Smooth muscle cell (in vitro differentiated cells): ENCODE results near the gene ADAMTS17. TPM values are rescaled to one million over a fixed set of nuclear protein-coding genes. Genes with fewer than 3 reads are reported as not detected.

Experiments
- DNase-seq: peaks from one replicate; lab custom pipeline; 2025; ENCODE audit not compliant: unreplicated experiment; lab: John Stamatoyannopoulos, UW
- H2AFZ ChIP-seq: fragments of 200-600 bp; sonication (generic); 2 replicates; pipeline ENCODE4 v1.6.0; 2016; ENCODE audit warnings: antibody characterized with exemption, low read depth, mild to moderate bottlenecking
- H3F3A ChIP-seq: fragments of 200-600 bp; sonication (generic); 2 replicates; pipeline ENCODE4 v1.6.0; 2017; ENCODE audit warnings: antibody characterized with exemption, low read depth
- H3K27ac ChIP-seq: fragments of 200-600 bp; sonication (generic); 2 replicates; pipeline ENCODE4 v1.5.1; 2016; ENCODE audit warnings: low read depth, mild to moderate bottlenecking
- H3K27me3 ChIP-seq: fragments of 200-600 bp; sonication (generic); 2 replicates; pipeline ENCODE4 v1.6.1; 2016; ENCODE audit warnings: low read depth, mild to moderate bottlenecking
- H3K36me3 ChIP-seq: fragments of 200-600 bp; sonication (generic); 2 replicates; pipeline ENCODE4 v1.5.1; 2016; ENCODE audit warnings: low read depth
- H3K4me1 ChIP-seq: fragments of 200-600 bp; sonication (generic); 2 replicates; pipeline ENCODE4 v1.5.1; 2016; ENCODE audit warnings: low read depth
- H3K4me2 ChIP-seq: fragments of 200-600 bp; sonication (generic); 2 replicates; pipeline ENCODE4 v1.6.0; 2016; ENCODE audit warnings: mild to moderate bottlenecking
- H3K4me3 ChIP-seq: fragments of 200-600 bp; sonication (generic); 2 replicates; pipeline ENCODE4 v1.5.1; 2016; ENCODE audit warnings: mild to moderate bottlenecking
- H3K79me2 ChIP-seq: fragments of 200-600 bp; sonication (generic); 2 replicates; pipeline ENCODE4 v1.6.0; 2016; ENCODE audit warnings: low read depth, mild to moderate bottlenecking
- H3K9ac ChIP-seq: fragments of 200-600 bp; sonication (generic); 2 replicates; pipeline ENCODE4 v1.6.0; 2016; ENCODE audit warnings: low read depth
- H3K9me3 ChIP-seq: fragments of 200-600 bp; sonication (generic); replicated peaks from 2 replicates; pipeline ENCODE4 v1.5.1; 2016; ENCODE audit warnings: low read depth
- H4K20me1 ChIP-seq: fragments of 200-600 bp; sonication (generic); 2 replicates; pipeline ENCODE4 v1.6.0; 2016; ENCODE audit warnings: low read depth
- WGBS: methylation state at CpG from one replicate; pipeline ENCODE4 v1.1.7; 2016; ENCODE audit warnings: low lambda C conversion rate; 5-methylcytosine and 5-hydroxymethylcytosine counted together
- polyA plus RNA-seq: library from polyadenylated mRNA; unstranded; fragments of >200 nt; fragmentation: Nextera tagmentation; extraction: Ambion mirVana; gene quantifications from 2 replicates; pipeline ENCODE4 v1.2.1, GENCODE V29; 2016
- total RNA-seq: library from RNA; depleted of rRNA; stranded (reverse); fragments of >200 nt; gene quantifications from 2 replicates; pipeline ENCODE4 v1.2.3, GENCODE V29; 2014
- TF ChIP-seq, protein P1 (sequence below): fragments of 200-600 bp; sonication (generic); IDR thresholded peaks from 2 replicates; pipeline ENCODE4 v1.5.1; 2017; ENCODE audit warnings: borderline replicate concordance, mild to moderate bottlenecking, antibody characterized with exemption; ENCODE audit not compliant: insufficient read depth, poor library complexity, severe bottlenecking

The ADAMTS17 gene
- total and polyA plus RNA-seq, 2 experiments from 2014 or later = 0.63 to 3.1 TPM

DNA sequence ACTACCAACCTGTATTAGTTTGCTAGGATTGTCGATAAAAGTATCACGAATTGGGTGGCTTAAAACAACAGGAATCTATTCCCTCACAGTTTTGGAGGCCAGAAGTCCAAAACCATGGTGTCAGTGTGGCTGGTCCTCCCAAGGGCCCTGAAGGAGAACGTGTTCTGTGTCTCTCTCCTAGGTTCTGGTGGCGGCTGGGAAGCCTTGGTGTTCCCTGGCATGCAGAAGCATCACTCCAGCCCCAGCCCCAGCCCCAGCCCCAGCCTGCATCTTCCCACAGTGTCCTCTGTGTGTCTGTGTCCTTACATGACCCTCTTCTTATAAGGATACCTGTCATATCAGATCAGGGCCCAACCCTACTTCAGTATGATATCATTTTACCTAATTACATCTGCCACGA lies 336.1 kb downstream of the ADAMTS17 start:
- Histone ChIP-seq H2AFZ (no peak overlapping the region), H3K4me3 (no peak overlapping the region), H3K79me2 (no peaks in the 10 kb centered on the region), H3K9me3 (no peaks in the 10 kb centered on the region), H3K27me3 (no peaks in the 10 kb centered on the region), H4K20me1 (no peaks in the 10 kb centered on the region), H3K36me3 (no peaks in the 10 kb centered on the region), H3K4me2 (no peak overlapping the region), H3K4me1 (no peaks in the 10 kb centered on the region), H3K9ac (no peak overlapping the region), H3F3A (no peaks in the 10 kb centered on the region), H3K27ac (no peak overlapping the region)
- no peak for DNase-seq
- TF ChIP-seq, protein P1, sequence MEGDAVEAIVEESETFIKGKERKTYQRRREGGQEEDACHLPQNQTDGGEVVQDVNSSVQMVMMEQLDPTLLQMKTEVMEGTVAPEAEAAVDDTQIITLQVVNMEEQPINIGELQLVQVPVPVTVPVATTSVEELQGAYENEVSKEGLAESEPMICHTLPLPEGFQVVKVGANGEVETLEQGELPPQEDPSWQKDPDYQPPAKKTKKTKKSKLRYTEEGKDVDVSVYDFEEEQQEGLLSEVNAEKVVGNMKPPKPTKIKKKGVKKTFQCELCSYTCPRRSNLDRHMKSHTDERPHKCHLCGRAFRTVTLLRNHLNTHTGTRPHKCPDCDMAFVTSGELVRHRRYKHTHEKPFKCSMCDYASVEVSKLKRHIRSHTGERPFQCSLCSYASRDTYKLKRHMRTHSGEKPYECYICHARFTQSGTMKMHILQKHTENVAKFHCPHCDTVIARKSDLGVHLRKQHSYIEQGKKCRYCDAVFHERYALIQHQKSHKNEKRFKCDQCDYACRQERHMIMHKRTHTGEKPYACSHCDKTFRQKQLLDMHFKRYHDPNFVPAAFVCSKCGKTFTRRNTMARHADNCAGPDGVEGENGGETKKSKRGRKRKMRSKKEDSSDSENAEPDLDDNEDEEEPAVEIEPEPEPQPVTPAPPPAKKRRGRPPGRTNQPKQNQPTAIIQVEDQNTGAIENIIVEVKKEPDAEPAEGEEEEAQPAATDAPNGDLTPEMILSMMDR = no peak
- WGBS = 92% methylated on average over 5 of the region's 5 CpGs

DNA sequence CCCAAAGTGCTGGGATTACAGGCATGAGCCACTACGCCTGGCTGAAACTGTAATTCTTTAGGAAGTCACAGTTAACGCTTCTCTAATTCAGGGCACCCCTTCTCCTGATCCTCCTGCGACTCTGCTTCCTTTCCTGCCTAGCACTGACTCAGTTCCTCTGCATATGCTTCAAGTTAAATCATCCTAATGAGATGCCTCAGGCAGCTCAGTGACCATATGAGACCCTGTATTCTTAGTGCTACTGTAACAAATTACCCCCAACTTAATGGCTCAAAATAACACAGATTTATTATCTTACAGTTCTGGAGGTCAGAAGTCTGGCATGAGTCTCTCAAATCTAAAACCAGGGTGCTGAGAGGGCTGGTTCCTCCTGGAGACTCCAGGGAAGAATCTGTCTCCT lies 336.8 kb downstream of the ADAMTS17 start:
- H3K27me3 ChIP-seq = no peaks in the 10 kb centered on the region
- H3K4me2 ChIP-seq = no peak overlapping the region
- no peak for DNase-seq
- no peak overlapping the region for H2AFZ ChIP-seq
- no peaks in the 10 kb centered on the region for H3K4me1 ChIP-seq
- H4K20me1 ChIP-seq = no peaks in the 10 kb centered on the region
- TF ChIP-seq, protein P1 = no peak
- H3K27ac ChIP-seq = no peak overlapping the region
- 35% methylated on average over 3 of the region's 3 CpGs for WGBS
- no peak overlapping the region for H3K4me3 ChIP-seq
- no peaks in the 10 kb centered on the region for H3K36me3 ChIP-seq
- no peaks in the 10 kb centered on the region for H3F3A ChIP-seq
- H3K79me2 ChIP-seq = no peaks in the 10 kb centered on the region
- no peak overlapping the region for H3K9ac ChIP-seq
- H3K9me3 ChIP-seq = no peaks in the 10 kb centered on the region

DNA sequence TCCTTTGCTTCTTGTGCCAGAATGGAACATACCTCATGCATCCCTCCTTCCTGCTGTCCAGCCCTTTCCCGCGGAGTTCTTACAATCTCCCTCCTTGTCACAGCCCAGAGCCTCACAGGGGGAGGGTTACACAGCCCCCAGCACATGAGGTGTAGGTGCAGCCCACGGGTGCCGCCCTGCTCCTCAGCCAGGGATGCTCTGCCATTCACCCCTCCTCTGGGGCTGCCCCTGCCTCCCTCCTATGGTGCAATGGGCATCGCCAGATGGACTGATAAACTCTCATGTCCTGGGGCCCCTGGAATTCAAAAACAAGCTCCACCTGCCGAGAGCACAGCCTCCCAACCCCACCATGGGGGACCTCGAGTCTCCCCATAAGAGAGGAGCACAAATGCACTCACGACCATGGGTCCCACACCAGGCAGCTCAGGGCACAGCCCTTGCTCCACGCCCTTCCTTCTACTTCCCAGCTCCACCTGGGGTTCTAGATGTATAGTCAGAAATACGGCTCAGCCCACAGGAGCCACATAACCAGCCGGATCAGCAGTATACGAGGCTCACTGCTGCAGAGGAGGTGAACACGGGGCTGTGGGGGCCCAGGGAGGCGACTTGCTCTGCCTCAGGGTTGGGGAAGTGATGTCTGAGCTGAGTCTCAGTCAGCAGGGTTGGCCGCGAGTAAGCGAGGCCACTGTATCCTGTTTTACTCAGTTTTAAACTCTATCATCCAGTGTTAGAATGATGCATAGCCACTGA lies 338.8 kb downstream of the ADAMTS17 start:
- no peak overlapping the region for H3K4me2 ChIP-seq
- WGBS = 93% methylated on average over 17 of the region's 17 CpGs
- no peaks in the 10 kb centered on the region for H3K9me3 ChIP-seq
- no peaks in the 10 kb centered on the region for H3K4me1 ChIP-seq
- H3K27me3 ChIP-seq = no peaks in the 10 kb centered on the region
- TF ChIP-seq, protein P1 = no peak
- DNase-seq = no peak
- no peaks in the 10 kb centered on the region for H4K20me1 ChIP-seq
- no peak overlapping the region for H3K9ac ChIP-seq
- H3F3A ChIP-seq = no peaks in the 10 kb centered on the region
- H3K4me3 ChIP-seq = no peak overlapping the region
- no peaks in the 10 kb centered on the region for H3K79me2 ChIP-seq
- no peak overlapping the region for H2AFZ ChIP-seq
- H3K36me3 ChIP-seq = no peaks in the 10 kb centered on the region
- no peak overlapping the region for H3K27ac ChIP-seq

DNA sequence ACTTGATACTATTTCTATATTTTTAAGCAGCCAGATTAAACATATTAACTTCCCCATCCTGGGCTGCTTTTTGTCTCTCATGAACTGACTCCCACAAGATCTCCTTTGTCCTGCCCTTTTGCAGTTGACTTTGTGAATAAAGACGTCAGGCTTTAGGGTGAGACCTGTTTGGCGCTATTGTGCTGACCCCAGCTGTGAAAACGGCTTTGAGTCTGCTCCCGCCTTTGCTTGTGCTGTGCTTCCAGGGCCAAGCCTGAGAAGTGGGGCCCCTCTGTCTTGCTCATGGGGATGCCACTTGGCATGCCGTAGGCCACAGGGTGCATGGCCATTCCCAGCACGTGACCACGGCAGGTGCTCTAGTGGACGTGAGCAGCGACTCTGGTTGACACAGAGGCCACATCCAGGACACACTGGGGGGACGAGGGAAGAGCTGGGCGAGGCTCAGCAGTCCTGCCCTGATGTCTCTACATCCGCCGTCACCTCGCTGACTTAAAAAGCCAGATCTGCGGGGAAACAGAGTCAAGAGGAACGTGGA lies 339.6 kb downstream of the ADAMTS17 start:
- Histone ChIP-seq H3K79me2 (no peaks in the 10 kb centered on the region), H2AFZ (no peak overlapping the region), H3K36me3 (no peaks in the 10 kb centered on the region), H4K20me1 (no peaks in the 10 kb centered on the region), H3K4me1 (no peaks in the 10 kb centered on the region), H3K4me2 (no peak overlapping the region), H3K9ac (no peak overlapping the region), H3K9me3 (no peaks in the 10 kb centered on the region), H3F3A (no peaks in the 10 kb centered on the region), H3K27me3 (no peaks in the 10 kb centered on the region), H3K27ac (no peak overlapping the region), H3K4me3 (no peak overlapping the region)
- WGBS = 77% methylated on average over 16 of the region's 16 CpGs
- TF ChIP-seq, protein P1 = no peak
- no peak for DNase-seq
